HepG2 (cell line): ENCODE data around the gene TOMM7. TPM values are rescaled to one million over a fixed set of nuclear protein-coding genes. Genes with fewer than 3 reads are reported as not detected.

Experiments
- BRD4 ChIP-seq: sonication (generic); formaldehyde crosslinking; IDR thresholded peaks from 2 replicates; pipeline ENCODE4 v1.4.0; 2020; ENCODE audit warnings: missing genetic modification reagents
- CAMTA2 ChIP-seq: sonication (generic); formaldehyde crosslinking; IDR thresholded peaks from 2 replicates; pipeline ENCODE4 v1.4.0; 2020; ENCODE audit warnings: mild to moderate bottlenecking, missing genetic modification reagents, borderline replicate concordance
- CBX1 ChIP-seq: IDR thresholded peaks from one replicate; pipeline ENCODE4 v1.6.1; 2016; ENCODE audit warnings: antibody characterized with exemption, low read depth
- DMTF1 ChIP-seq: sonication (generic); formaldehyde crosslinking; IDR thresholded peaks from 2 replicates; pipeline ENCODE4 v1.4.0; 2020; ENCODE audit warnings: mild to moderate bottlenecking, missing genetic modification reagents
- FOXP1 ChIP-seq, 2 experiments: fragments of 450-650 bp in 1 of 2; IDR thresholded peaks; 2 replicates each; pipeline ENCODE4 v1.6.1; 2017 to 2018; ENCODE audit warnings: antibody characterized with exemption in 1 of 2
- HIVEP1 ChIP-seq: sonication (generic); formaldehyde crosslinking; IDR thresholded peaks from 2 replicates; pipeline ENCODE4 v1.4.0; 2020; ENCODE audit warnings: mild to moderate bottlenecking, missing genetic modification reagents
- MAZ ChIP-seq, 2 experiments: sonication (generic) in 1 of 2; formaldehyde crosslinking in 1 of 2; IDR thresholded peaks; 2 replicates each; pipeline versions ENCODE4 v1.5.0 to v1.6.1; 2012 to 2020; ENCODE audit warnings: low read depth in 2 of 2, mild to moderate bottlenecking in 2 of 2, borderline replicate concordance in 1 of 2, improper control_type of control experiment in 1 of 2, low read length in 1 of 2, missing genetic modification reagents in 1 of 2, moderate library complexity in 1 of 2
- MTA1 ChIP-seq: sonication (generic); formaldehyde crosslinking; IDR thresholded peaks from 2 replicates; pipeline ENCODE4 v1.4.0; 2020; ENCODE audit warnings: missing genetic modification reagents, mild to moderate bottlenecking, borderline replicate concordance
- NFE2 ChIP-seq: sonication (generic); formaldehyde crosslinking; IDR thresholded peaks from 2 replicates; pipeline ENCODE4 v1.4.0; 2020; ENCODE audit warnings: missing genetic modification reagents
- NKX3-1 ChIP-seq: sonication (generic); formaldehyde crosslinking; IDR thresholded peaks from 2 replicates; pipeline ENCODE4 v1.5.0; 2020; ENCODE audit warnings: missing genetic modification reagents
- NR2C2 ChIP-seq: sonication (generic); formaldehyde crosslinking; IDR thresholded peaks from 2 replicates; pipeline ENCODE4 v1.4.0; 2020; ENCODE audit warnings: missing genetic modification reagents, mild to moderate bottlenecking, moderate library complexity, borderline replicate concordance
- NR2F1 ChIP-seq, 2 experiments: fragments of 450-650 bp in 1 of 2; formaldehyde crosslinking in 1 of 2; IDR thresholded peaks; 2 replicates each; pipeline versions ENCODE4 v1.5.0 to v1.6.1; 2016 to 2020; ENCODE audit warnings: mild to moderate bottlenecking in 1 of 2, missing compliant biosample characterization in 1 of 2, missing genetic modification reagents in 1 of 2, moderate library complexity in 1 of 2
- PCBP1 ChIP-seq: fragments of 200-400 bp; formaldehyde crosslinking; IDR thresholded peaks from 2 replicates; pipeline ENCODE4 v1.6.1; 2017; ENCODE audit warnings: mild to moderate bottlenecking, low read depth, low read length, borderline replicate concordance
- PLRG1 ChIP-seq: fragments of 450-650 bp; conservative IDR thresholded peaks from 2 replicates; pipeline ENCODE4 v1.6.1; 2016
- POLR2AphosphoS2 ChIP-seq: IDR thresholded peaks from 2 replicates; pipeline ENCODE4 v1.6.1; 2011; ENCODE audit warnings: low read depth, low read length, improper control_type of control experiment
- SAP130 ChIP-seq: IDR thresholded peaks from 2 replicates; pipeline ENCODE4 v1.6.1; 2016; ENCODE audit warnings: low read depth
- YY1 ChIP-seq: IDR thresholded peaks from 2 replicates; pipeline ENCODE4 v1.6.1; 2011; ENCODE audit warnings: low read length, low read depth, moderate library complexity, mild to moderate bottlenecking; ENCODE audit not compliant: insufficient read depth, insufficient replicate concordance
- ZBTB38 ChIP-seq: sonication (generic); formaldehyde crosslinking; IDR thresholded peaks from 2 replicates; pipeline ENCODE4 v1.5.1; 2020; ENCODE audit warnings: mild to moderate bottlenecking, missing genetic modification reagents
- ZBTB4 ChIP-seq: sonication (generic); formaldehyde crosslinking; IDR thresholded peaks from 2 replicates; pipeline ENCODE4 v1.4.0; 2020; ENCODE audit warnings: missing genetic modification reagents, mild to moderate bottlenecking, borderline replicate concordance
- ZBTB7B ChIP-seq: sonication (generic); formaldehyde crosslinking; IDR thresholded peaks from 2 replicates; pipeline ENCODE4 v1.4.0; 2020; ENCODE audit warnings: missing genetic modification reagents
- ZNF589 ChIP-seq: sonication (generic); formaldehyde crosslinking; conservative IDR thresholded peaks from 2 replicates; pipeline ENCODE4 v1.8.0; 2022; ENCODE audit warnings: mild to moderate bottlenecking, moderate library complexity, missing genetic modification reagents
- ZNF616 ChIP-seq: sonication (generic); formaldehyde crosslinking; IDR thresholded peaks from 2 replicates; pipeline ENCODE4 v1.5.0; 2020; ENCODE audit warnings: low read depth, mild to moderate bottlenecking, missing genetic modification reagents
- ZNF773 ChIP-seq: sonication (generic); formaldehyde crosslinking; IDR thresholded peaks from 2 replicates; pipeline ENCODE4 v1.4.0; 2020; ENCODE audit warnings: missing genetic modification reagents, borderline replicate concordance
- ZNF850 ChIP-seq: sonication (generic); formaldehyde crosslinking; conservative IDR thresholded peaks from 2 replicates; pipeline ENCODE4 v1.9.0; 2021; ENCODE audit warnings: mild to moderate bottlenecking, missing genetic modification reagents
- polyA plus RNA-seq, 8 experiments: library from polyadenylated mRNA; depleted of rRNA in 3 of 8; stranded (reverse) in 7 of 8; unstranded in 1 of 8; fragments of >200 nt; fragmentation: Illumina TruSeq in 4 of 8; extraction: Trizol in 4 of 8; gene quantifications; 2 replicates each; pipeline versions ENCODE4 v1.2.1 to v1.2.3, GENCODE V29; 2011 to 2016; ENCODE audit warnings: low read depth in 4 of 8, missing spikeins in 1 of 8, mixed read lengths in 1 of 8; ENCODE audit not compliant: insufficient read depth in 1 of 8
- total RNA-seq, 5 experiments: library from RNA; depleted of rRNA; stranded (reverse); fragments of >200 nt; fragmentation: Illumina TruSeq; extraction: Trizol; gene quantifications; 2 replicates each; pipeline ENCODE4 v1.2.3, GENCODE V29; 2016; ENCODE audit warnings: low read depth in 1 of 5

Gene TOMM7
- total and polyA plus RNA-seq, 2 of the 13 experiments (the other 11 are each of a cell fraction or from before 2014, with no cell fraction given) = 251 to 369 TPM

- TF ChIP-seq ZNF616 (0 out of 2 replicates have a peak, but pooled peaks have one; percentile 33), NFE2 (CRISPR knock-in tag) (no peak), NR2F1 (CRISPR knock-in tag; IDR thresholded peaks at IDR 0.05) (no peak), ZNF773 (CRISPR knock-in tag) (no peak), ZNF850 (CRISPR knock-in tag) (no peak), YY1 (peak; percentile 40), ZNF589 (0 out of 2 replicates have a peak, but pooled peaks have one; percentile 40), NR2C2 (CRISPR knock-in tag) (peak; percentile 65), CBX1 (no peak), FOXP1 (IDR thresholded peaks at IDR 0.05) (no peak), FOXP1 (CRISPR knock-in tag; IDR thresholded peaks at IDR 0.05) (no peak), HIVEP1 (CRISPR knock-in tag) (peak; percentile 57; the same call in 1 of the 2 replicates), PCBP1 (no peak), PLRG1 (no peak), POLR2AphosphoS2 (no peak), SAP130 (CRISPR knock-in tag) (peak; percentile 54), BRD4 (CRISPR knock-in tag) (peak; percentile 88), NKX3-1 (CRISPR knock-in tag) (peak; percentile 93; the same call in 1 of the 2 replicates), MAZ (IDR thresholded peaks at IDR 0.05; ENCODE audit: borderline replicate concordance, low read depth, low read length) (peak; percentile 85; the same call in 1 of the 2 replicates), MAZ (CRISPR knock-in tag; IDR thresholded peaks at IDR 0.05; ENCODE audit: low read depth) (peak; percentile 81; the same call in 1 of the 2 replicates), MTA1 (CRISPR knock-in tag) (peak; percentile 78), ZBTB38 (CRISPR knock-in tag) (no peak), ZBTB7B (CRISPR knock-in tag) (peak; percentile 73; the same call in 1 of the 2 replicates), ZBTB4 (peak; percentile 67; the same call in 1 of the 2 replicates), CAMTA2 (CRISPR knock-in tag) (no peak), DMTF1 (CRISPR knock-in tag) (0 out of 2 replicates have a peak, but pooled peaks have one; percentile 65)
Measured at GRCh38 chr7:22854158-22855048, 31.8 kb upstream of the TOMM7 start (continued).
